SK-N-SH (cell line): Measurements from ENCODE around the gene MED19. TPM values are rescaled to one million over a fixed set of nuclear protein-coding genes. Genes with fewer than 3 reads are reported as not detected.

Experiments
- CTCF ChIA-PET: fragments of 300-600, 350-600 bp; formaldehyde crosslinking; extraction: SDS; loops from one replicate; lab custom pipeline; 2021; lab: Yijun Ruan, JAX
- POLR2A ChIA-PET: fragments of 350-600 bp; sonication (Branson Sonifier 250); formaldehyde crosslinking; extraction: SDS; loops from one replicate; lab custom pipeline; 2020; ENCODE audit warnings: antibody characterized with exemption, inconsistent platforms; lab: Yijun Ruan, JAX
- DNase-seq: peaks from one replicate; pipeline ENCODE4 v3.0.0; 2012
- H2AFZ ChIP-seq: fragments of 200-600 bp; sonication (generic); 2 replicates; pipeline ENCODE4 v1.8.1; 2016; ENCODE audit warnings: antibody characterized with exemption, mild to moderate bottlenecking, low read depth
- H3F3A ChIP-seq: fragments of 200-600 bp; sonication (generic); replicated peaks from 2 replicates; pipeline ENCODE3; 2016; ENCODE audit warnings: antibody characterized with exemption, mild to moderate bottlenecking; ENCODE audit not compliant: insufficient read depth
- H3K27ac ChIP-seq, 2 experiments: fragments of 200-500 bp in 1 of 2; fragments of 200-600 bp in 1 of 2; sonication (Bioruptor generic) in 1 of 2; sonication (generic), shearing (Covaris generic) in 1 of 2; 2 replicates each; pipeline versions ENCODE4 v1.5.1 to v1.6.1; 2014 to 2016; ENCODE audit warnings: low read depth in 2 of 2, inconsistent platforms in 1 of 2, low read length in 1 of 2, mild to moderate bottlenecking in 1 of 2, mixed read lengths in 1 of 2
- H3K27me3 ChIP-seq: fragments of 200-600 bp; sonication (generic), shearing (Covaris generic); 2 replicates; pipeline ENCODE4 v1.6.1; 2016; ENCODE audit warnings: mixed run types; ENCODE audit not compliant: insufficient read depth
- H3K36me3 ChIP-seq, 2 experiments: fragments of 200-500 bp in 1 of 2; fragments of 200-600 bp in 1 of 2; sonication (Bioruptor generic) in 1 of 2; sonication (generic) in 1 of 2; replicated peaks in 1 of 2; 2 replicates each; pipeline versions ENCODE3 to v1.5.1; 2014 to 2016; ENCODE audit warnings: low read length in 1 of 2, mild to moderate bottlenecking in 1 of 2; ENCODE audit not compliant: insufficient read depth in 2 of 2, control insufficient read depth in 1 of 2
- H3K4me1 ChIP-seq, 2 experiments: fragments of 200-500 bp in 1 of 2; fragments of 200-600 bp in 1 of 2; sonication (Bioruptor generic) in 1 of 2; sonication (generic), shearing (Covaris generic) in 1 of 2; 2 replicates each; pipeline versions ENCODE4 v1.5.1 to v1.6.1; 2014 to 2016; ENCODE audit warnings: low read depth in 1 of 2, low read length in 1 of 2, mixed run types in 1 of 2; ENCODE audit not compliant: insufficient read depth in 2 of 2, control insufficient read depth in 1 of 2
- H3K4me2 ChIP-seq: fragments of 200-600 bp; sonication (generic), shearing (Covaris generic); 2 replicates; pipeline ENCODE4 v1.6.1; 2017; ENCODE audit warnings: mixed run types
- H3K4me3 ChIP-seq, 2 experiments: fragments of 200-500 bp in 1 of 2; fragments of 200-600 bp in 1 of 2; sonication (Bioruptor generic) in 1 of 2; sonication (generic), shearing (Covaris generic) in 1 of 2; 2 replicates each; pipeline versions ENCODE4 v1.5.1 to v1.8.1; 2014 to 2016; ENCODE audit warnings: low read depth in 2 of 2, inconsistent platforms in 1 of 2, low read length in 1 of 2, mild to moderate bottlenecking in 1 of 2, mixed read lengths in 1 of 2, moderate library complexity in 1 of 2
- H3K79me2 ChIP-seq: fragments of 200-600 bp; sonication (generic); 2 replicates; pipeline ENCODE4 v1.8.1; 2017; ENCODE audit warnings: mild to moderate bottlenecking; ENCODE audit not compliant: insufficient read depth
- H3K9ac ChIP-seq: fragments of 200-600 bp; sonication (generic); 2 replicates; pipeline ENCODE4 v1.6.1; 2017; ENCODE audit warnings: mixed run types
- H3K9me2 ChIP-seq: fragments of 200-600 bp; sonication (generic); 2 replicates; pipeline ENCODE4 v1.6.1; 2017; ENCODE audit warnings: mixed run types
- H3K9me3 ChIP-seq: fragments of 200-600 bp; sonication (generic); 2 replicates; pipeline ENCODE4 v1.6.1; 2017; ENCODE audit warnings: mixed run types, mild to moderate bottlenecking, moderate library complexity
- H4K20me1 ChIP-seq: fragments of 200-600 bp; sonication (generic); 2 replicates; pipeline ENCODE4 v1.6.1; 2017; ENCODE audit warnings: mild to moderate bottlenecking, mixed run types; ENCODE audit not compliant: insufficient read depth
- EP300 ChIP-seq, 2 experiments: IDR thresholded peaks; 2 replicates each; pipeline versions ENCODE4 v1.4.0 to v1.6.1; 2012; ENCODE audit warnings: borderline replicate concordance in 1 of 2, low read depth in 1 of 2, low read length in 1 of 2
- NFIC ChIP-seq: IDR thresholded peaks from 2 replicates; pipeline ENCODE4 v1.4.0; 2012; ENCODE audit warnings: borderline replicate concordance
- NRF1 ChIP-seq: IDR thresholded peaks from 2 replicates; pipeline ENCODE4 v1.6.1; 2012; ENCODE audit warnings: low read depth, mild to moderate bottlenecking, low read length
- PBX3 ChIP-seq: IDR thresholded peaks from 2 replicates; pipeline ENCODE4; 2012
- SIN3A ChIP-seq: IDR thresholded peaks from 2 replicates; pipeline ENCODE4 v1.6.1; 2012; ENCODE audit warnings: low read depth, mild to moderate bottlenecking, low read length, moderate library complexity, borderline replicate concordance
- SMC3 ChIP-seq: IDR thresholded peaks from 2 replicates; pipeline ENCODE4 v1.6.1; 2012; ENCODE audit warnings: low read depth, low read length, improper control_type of control experiment
- USF1 ChIP-seq: IDR thresholded peaks from 2 replicates; pipeline ENCODE4 v1.4.0; 2012; ENCODE audit warnings: low read depth, borderline replicate concordance
- USF2 ChIP-seq: fragments of 150-350 bp; IDR thresholded peaks from 2 replicates; pipeline ENCODE4 v1.6.1; 2017; ENCODE audit warnings: antibody characterized with exemption, low read length, low read depth, borderline replicate concordance
- ZBTB33 ChIP-seq: IDR thresholded peaks from 2 replicates; pipeline ENCODE4 v1.4.0; 2012; ENCODE audit warnings: low read depth, borderline replicate concordance
- WGBS: methylation state at CpG from one replicate; pipeline ENCODE4 v1.1.6; 2017; ENCODE audit warnings: low lambda C conversion rate; 5-methylcytosine and 5-hydroxymethylcytosine counted together
- polyA plus RNA-seq, 3 experiments: library from polyadenylated mRNA; depleted of rRNA; stranded (reverse); fragments of >200 nt; gene quantifications; 2 replicates each; pipeline ENCODE4 v1.2.3, GENCODE V29; 2012
- TF ChIP-seq, protein P1 (sequence below): fragments of 200-600 bp; sonication (generic); IDR thresholded peaks from 2 replicates; pipeline ENCODE4 v1.6.1; 2017; ENCODE audit warnings: antibody characterized with exemption, mild to moderate bottlenecking, moderate library complexity

MED19 gene
- polyA plus RNA-seq, 1 of the 3 experiments (the other 2 are of a cell fraction): 38.7 TPM

DNA sequence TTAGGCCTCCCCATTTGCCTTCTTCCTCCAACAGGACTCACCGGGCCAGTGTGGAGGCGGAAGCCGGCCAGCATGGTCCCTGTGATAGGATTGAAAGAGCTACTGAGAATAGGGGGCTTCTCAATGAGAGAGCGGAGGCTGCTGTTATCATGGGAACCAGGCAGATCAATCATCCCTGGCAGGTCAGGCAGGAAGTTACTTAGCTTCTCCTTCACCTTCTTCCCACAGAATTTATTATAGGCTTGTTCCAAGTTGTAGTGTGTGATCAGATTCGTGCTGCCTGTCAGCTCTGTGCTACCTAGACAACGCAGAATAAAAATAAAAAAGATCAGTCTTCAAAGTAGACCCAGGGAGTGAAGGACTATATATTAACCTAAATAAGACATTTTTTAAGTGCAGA is 7.1 kb downstream of the MED19 start:
- Histone ChIP-seq H3K4me2 (no peak overlapping the region), H3K27ac (no peak overlapping the region), H3K4me1 (peaks cover 0 to 3% of the 10 kb centered on the region in 2 experiments; a peak in 1 of 4 replicates), H3K9me3 (no peaks in the 10 kb centered on the region), H3K79me2 (peaks cover 55% of the 10 kb centered on the region), H3K9ac (no peak overlapping the region), H3K4me3 (no peak overlapping the region), H3F3A (peaks cover 34% of the 10 kb centered on the region), H3K36me3 (peaks cover 40 to 53% of the 10 kb centered on the region in 2 experiments), H3K9me2 (no peaks in the 10 kb centered on the region), H3K27me3 (no peaks in the 10 kb centered on the region), H2AFZ (no peak overlapping the region), H4K20me1 (no peaks in the 10 kb centered on the region; the same call in 1 of the 2 replicates)
- no peak for DNase-seq
- ChIA-PET POLR2A (interaction anchor here (0.6 kb wide), 2 partner anchors 11 to 464 kb away, joined by 3 to 4 read pairs; no protein-coding TSS in a partner anchor), CTCF (interaction anchor here (1.1 to 1.5 kb wide), 4 partner anchors 17 to 178 kb away, joined by 3 to 4 read pairs (median 4); no protein-coding TSS in a partner anchor)
- TF ChIP-seq NRF1: no peak
- TF ChIP-seq EP300 (IDR thresholded peaks at IDR 0.05; ENCODE audit: borderline replicate concordance in 1 of 2, low read depth in 1 of 2, low read length in 1 of 2): no peak
- TF ChIP-seq NFIC: no peak
- TF ChIP-seq SMC3: no peak
- no peak for TF ChIP-seq USF1
- TF ChIP-seq SIN3A: no peak
- TF ChIP-seq PBX3: no peak
- TF ChIP-seq ZBTB33: no peak
- TF ChIP-seq USF2: no peak
- TF ChIP-seq, protein P1, sequence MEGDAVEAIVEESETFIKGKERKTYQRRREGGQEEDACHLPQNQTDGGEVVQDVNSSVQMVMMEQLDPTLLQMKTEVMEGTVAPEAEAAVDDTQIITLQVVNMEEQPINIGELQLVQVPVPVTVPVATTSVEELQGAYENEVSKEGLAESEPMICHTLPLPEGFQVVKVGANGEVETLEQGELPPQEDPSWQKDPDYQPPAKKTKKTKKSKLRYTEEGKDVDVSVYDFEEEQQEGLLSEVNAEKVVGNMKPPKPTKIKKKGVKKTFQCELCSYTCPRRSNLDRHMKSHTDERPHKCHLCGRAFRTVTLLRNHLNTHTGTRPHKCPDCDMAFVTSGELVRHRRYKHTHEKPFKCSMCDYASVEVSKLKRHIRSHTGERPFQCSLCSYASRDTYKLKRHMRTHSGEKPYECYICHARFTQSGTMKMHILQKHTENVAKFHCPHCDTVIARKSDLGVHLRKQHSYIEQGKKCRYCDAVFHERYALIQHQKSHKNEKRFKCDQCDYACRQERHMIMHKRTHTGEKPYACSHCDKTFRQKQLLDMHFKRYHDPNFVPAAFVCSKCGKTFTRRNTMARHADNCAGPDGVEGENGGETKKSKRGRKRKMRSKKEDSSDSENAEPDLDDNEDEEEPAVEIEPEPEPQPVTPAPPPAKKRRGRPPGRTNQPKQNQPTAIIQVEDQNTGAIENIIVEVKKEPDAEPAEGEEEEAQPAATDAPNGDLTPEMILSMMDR: no peak
- WGBS: 98% methylated on average over 5 of the region's 6 CpGs
